Prostate gland (tissue), 2 donors: ENCODE measurements around the gene VPS29.
"Not testable (repeated sequence)": the region's sequence is repeated elsewhere in the genome, so short reads cannot be mapped to it uniquely, and the experiment has no call there.

ENCODE experiments used
- POLR2A ChIP-seq: fragments of 450-650 bp; IDR thresholded peaks from one replicate; pipeline ENCODE4 v1.6.1; 2016; ENCODE audit warnings: antibody characterized with exemption, mild to moderate bottlenecking
- POLR2AphosphoS5 ChIP-seq: sonication (generic); formaldehyde crosslinking; IDR thresholded peaks from one replicate; pipeline ENCODE4 v1.6.1; 2017; ENCODE audit warnings: antibody characterized with exemption
- TF ChIP-seq, protein P1 (sequence below), 4 experiments: fragments of 200-600 bp in 2 of 4; fragments of 450-650 bp in 2 of 4; sonication (generic) in 2 of 4; IDR thresholded peaks; 1 replicate in 3 of 4; 2 replicates in 1 of 4; pipeline ENCODE4 v1.5.1; 2016 to 2019; ENCODE audit warnings: antibody characterized with exemption in 4 of 4, mild to moderate bottlenecking in 2 of 4, moderate library complexity in 2 of 4

GRCh38 chr12:110520876-110521712 lies 19.2 kb upstream of the VPS29 start:
- TF ChIP-seq, protein P1, sequence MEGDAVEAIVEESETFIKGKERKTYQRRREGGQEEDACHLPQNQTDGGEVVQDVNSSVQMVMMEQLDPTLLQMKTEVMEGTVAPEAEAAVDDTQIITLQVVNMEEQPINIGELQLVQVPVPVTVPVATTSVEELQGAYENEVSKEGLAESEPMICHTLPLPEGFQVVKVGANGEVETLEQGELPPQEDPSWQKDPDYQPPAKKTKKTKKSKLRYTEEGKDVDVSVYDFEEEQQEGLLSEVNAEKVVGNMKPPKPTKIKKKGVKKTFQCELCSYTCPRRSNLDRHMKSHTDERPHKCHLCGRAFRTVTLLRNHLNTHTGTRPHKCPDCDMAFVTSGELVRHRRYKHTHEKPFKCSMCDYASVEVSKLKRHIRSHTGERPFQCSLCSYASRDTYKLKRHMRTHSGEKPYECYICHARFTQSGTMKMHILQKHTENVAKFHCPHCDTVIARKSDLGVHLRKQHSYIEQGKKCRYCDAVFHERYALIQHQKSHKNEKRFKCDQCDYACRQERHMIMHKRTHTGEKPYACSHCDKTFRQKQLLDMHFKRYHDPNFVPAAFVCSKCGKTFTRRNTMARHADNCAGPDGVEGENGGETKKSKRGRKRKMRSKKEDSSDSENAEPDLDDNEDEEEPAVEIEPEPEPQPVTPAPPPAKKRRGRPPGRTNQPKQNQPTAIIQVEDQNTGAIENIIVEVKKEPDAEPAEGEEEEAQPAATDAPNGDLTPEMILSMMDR (IDR thresholded peaks at IDR 0.05) = not testable (repeated sequence)
- not testable (repeated sequence) for TF ChIP-seq POLR2A, POLR2AphosphoS5
